ENCODE measurements around the gene AFG1L. TPM values are rescaled to one million over a fixed set of nuclear protein-coding genes. Genes with fewer than 3 reads are reported as not detected.
"Not testable (repeated sequence)": the region's sequence is repeated elsewhere in the genome, so short reads cannot be mapped to it uniquely, and the experiment has no call there.

AFG1L gene
- total RNA-seq, 1 experiment from 2014 or later: 7.9 TPM

- Mint-ChIP-seq H3K4me3 (no peak overlapping the region), H3K9me3 (peaks cover 10% of the 10 kb centered on the region), H3K36me3 (no peaks in the 10 kb centered on the region; the same call in 1 of the 2 replicates), H3K27ac (no peak overlapping the region), H3K4me1 (no peaks in the 10 kb centered on the region), H3K27me3 (ENCODE audit: low read depth) (no peaks in the 10 kb centered on the region)
- no peak for DNase-seq (ENCODE audit: low spot score)
- TF ChIP-seq, protein P1, sequence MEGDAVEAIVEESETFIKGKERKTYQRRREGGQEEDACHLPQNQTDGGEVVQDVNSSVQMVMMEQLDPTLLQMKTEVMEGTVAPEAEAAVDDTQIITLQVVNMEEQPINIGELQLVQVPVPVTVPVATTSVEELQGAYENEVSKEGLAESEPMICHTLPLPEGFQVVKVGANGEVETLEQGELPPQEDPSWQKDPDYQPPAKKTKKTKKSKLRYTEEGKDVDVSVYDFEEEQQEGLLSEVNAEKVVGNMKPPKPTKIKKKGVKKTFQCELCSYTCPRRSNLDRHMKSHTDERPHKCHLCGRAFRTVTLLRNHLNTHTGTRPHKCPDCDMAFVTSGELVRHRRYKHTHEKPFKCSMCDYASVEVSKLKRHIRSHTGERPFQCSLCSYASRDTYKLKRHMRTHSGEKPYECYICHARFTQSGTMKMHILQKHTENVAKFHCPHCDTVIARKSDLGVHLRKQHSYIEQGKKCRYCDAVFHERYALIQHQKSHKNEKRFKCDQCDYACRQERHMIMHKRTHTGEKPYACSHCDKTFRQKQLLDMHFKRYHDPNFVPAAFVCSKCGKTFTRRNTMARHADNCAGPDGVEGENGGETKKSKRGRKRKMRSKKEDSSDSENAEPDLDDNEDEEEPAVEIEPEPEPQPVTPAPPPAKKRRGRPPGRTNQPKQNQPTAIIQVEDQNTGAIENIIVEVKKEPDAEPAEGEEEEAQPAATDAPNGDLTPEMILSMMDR (IDR thresholded peaks at IDR 0.05): no peak
- no peak for TF ChIP-seq ZNF232 (CRISPR knock-in tag; IDR thresholded peaks at IDR 0.05)
- TF ChIP-seq ZNF425 (CRISPR knock-in tag; conservative IDR thresholded peaks at IDR 0.05): no peak
- no peak for TF ChIP-seq FOXK1 (CRISPR knock-in tag; IDR thresholded peaks at IDR 0.05)
- TF ChIP-seq, protein P2, sequence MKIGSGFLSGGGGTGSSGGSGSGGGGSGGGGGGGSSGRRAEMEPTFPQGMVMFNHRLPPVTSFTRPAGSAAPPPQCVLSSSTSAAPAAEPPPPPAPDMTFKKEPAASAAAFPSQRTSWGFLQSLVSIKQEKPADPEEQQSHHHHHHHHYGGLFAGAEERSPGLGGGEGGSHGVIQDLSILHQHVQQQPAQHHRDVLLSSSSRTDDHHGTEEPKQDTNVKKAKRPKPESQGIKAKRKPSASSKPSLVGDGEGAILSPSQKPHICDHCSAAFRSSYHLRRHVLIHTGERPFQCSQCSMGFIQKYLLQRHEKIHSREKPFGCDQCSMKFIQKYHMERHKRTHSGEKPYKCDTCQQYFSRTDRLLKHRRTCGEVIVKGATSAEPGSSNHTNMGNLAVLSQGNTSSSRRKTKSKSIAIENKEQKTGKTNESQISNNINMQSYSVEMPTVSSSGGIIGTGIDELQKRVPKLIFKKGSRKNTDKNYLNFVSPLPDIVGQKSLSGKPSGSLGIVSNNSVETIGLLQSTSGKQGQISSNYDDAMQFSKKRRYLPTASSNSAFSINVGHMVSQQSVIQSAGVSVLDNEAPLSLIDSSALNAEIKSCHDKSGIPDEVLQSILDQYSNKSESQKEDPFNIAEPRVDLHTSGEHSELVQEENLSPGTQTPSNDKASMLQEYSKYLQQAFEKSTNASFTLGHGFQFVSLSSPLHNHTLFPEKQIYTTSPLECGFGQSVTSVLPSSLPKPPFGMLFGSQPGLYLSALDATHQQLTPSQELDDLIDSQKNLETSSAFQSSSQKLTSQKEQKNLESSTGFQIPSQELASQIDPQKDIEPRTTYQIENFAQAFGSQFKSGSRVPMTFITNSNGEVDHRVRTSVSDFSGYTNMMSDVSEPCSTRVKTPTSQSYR (CRISPR knock-in tag; IDR thresholded peaks at IDR 0.05): no peak
- no peak for TF ChIP-seq CREM (CRISPR knock-in tag; IDR thresholded peaks at IDR 0.05)
- no peak for TF ChIP-seq NFYB (CRISPR knock-in tag; conservative IDR thresholded peaks at IDR 0.05; ENCODE audit: low read depth)
- no peak for TF ChIP-seq TCF7 (CRISPR knock-in tag; IDR thresholded peaks at IDR 0.05; ENCODE audit: low read depth)
- TF ChIP-seq, protein P3, sequence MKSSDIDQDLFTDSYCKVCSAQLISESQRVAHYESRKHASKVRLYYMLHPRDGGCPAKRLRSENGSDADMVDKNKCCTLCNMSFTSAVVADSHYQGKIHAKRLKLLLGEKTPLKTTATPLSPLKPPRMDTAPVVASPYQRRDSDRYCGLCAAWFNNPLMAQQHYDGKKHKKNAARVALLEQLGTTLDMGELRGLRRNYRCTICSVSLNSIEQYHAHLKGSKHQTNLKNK (CRISPR knock-in tag; IDR thresholded peaks at IDR 0.05): no peak
- TF ChIP-seq ZNF671 (CRISPR knock-in tag; IDR thresholded peaks at IDR 0.05): no peak
- TF ChIP-seq ZNF423 (CRISPR knock-in tag; IDR thresholded peaks at IDR 0.05): no peak
- no peak for TF ChIP-seq ATF1 (CRISPR knock-in tag; IDR thresholded peaks at IDR 0.05)
- TF ChIP-seq NR3C1 (CRISPR knock-in tag; conservative IDR thresholded peaks at IDR 0.05; ENCODE audit: low read depth): no peak
- TF ChIP-seq IRF2 (CRISPR knock-in tag; IDR thresholded peaks at IDR 0.05; ENCODE audit: borderline replicate concordance, low read depth): no peak
- no peak for TF ChIP-seq ZNF263 (CRISPR knock-in tag; IDR thresholded peaks at IDR 0.05; ENCODE audit: low read depth)
- TF ChIP-seq RELA (CRISPR knock-in tag; IDR thresholded peaks at IDR 0.05; ENCODE audit: borderline replicate concordance): no peak
- POLR2A ChIA-PET: no interaction called here
- CTCF ChIA-PET: no interaction called here
- ATAC-seq: no peak
These were observed 26.0 kb upstream of the AFG1L start for GRCh38 chr6:108268845-108269244.

- H3K9me3 Mint-ChIP-seq; POLR2A ChIA-PET; H3K4me3 Mint-ChIP-seq; CTCF ChIA-PET; H3K36me3 Mint-ChIP-seq; H3K27ac Mint-ChIP-seq; ATAC-seq; H3K4me1 Mint-ChIP-seq; DNase-seq (ENCODE audit: low spot score); H3K27me3 Mint-ChIP-seq (ENCODE audit: low read depth): not testable (repeated sequence)
These were observed 24.9 kb upstream of the AFG1L start for GRCh38 chr6:108269955-108270354.

DNA sequence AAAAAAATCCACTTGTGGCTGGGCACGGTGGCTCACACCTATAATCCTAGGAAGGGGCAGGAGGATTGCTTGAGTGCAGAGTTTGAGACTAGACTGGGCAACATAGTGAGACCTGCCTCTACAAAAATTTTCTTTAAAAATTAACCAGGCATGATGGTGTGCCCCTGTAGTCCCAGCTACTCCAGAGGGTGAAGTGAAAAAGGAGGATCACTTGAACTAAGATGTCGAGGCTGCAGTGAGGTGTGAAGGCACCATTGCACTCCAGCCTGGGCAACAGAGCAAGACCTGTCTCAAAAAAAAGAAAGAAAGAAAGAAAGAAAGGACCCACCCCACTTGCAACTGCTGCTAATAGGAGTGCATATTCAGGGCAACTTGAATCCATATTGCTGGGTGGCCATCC, 20.3 kb upstream of the AFG1L start:
- Mint-ChIP-seq H3K27ac (no peak overlapping the region), H3K9me3 (peaks cover 6% of the 10 kb centered on the region), H3K36me3 (no peaks in the 10 kb centered on the region; the same call in 1 of the 2 replicates), H3K4me3 (no peak overlapping the region), H3K27me3 (ENCODE audit: low read depth) (no peaks in the 10 kb centered on the region), H3K4me1 (peaks cover under 1% of the 10 kb centered on the region)
- DNase-seq (ENCODE audit: low spot score) (no peak), ATAC-seq (no peak)
- POLR2A ChIA-PET: no interaction called here
- CTCF ChIA-PET: interaction anchor here (1.1 kb wide), 1 partner anchor 23 kb away, joined by 4 read pairs; no protein-coding TSS in a partner anchor
- TF ChIP-seq, protein P4, sequence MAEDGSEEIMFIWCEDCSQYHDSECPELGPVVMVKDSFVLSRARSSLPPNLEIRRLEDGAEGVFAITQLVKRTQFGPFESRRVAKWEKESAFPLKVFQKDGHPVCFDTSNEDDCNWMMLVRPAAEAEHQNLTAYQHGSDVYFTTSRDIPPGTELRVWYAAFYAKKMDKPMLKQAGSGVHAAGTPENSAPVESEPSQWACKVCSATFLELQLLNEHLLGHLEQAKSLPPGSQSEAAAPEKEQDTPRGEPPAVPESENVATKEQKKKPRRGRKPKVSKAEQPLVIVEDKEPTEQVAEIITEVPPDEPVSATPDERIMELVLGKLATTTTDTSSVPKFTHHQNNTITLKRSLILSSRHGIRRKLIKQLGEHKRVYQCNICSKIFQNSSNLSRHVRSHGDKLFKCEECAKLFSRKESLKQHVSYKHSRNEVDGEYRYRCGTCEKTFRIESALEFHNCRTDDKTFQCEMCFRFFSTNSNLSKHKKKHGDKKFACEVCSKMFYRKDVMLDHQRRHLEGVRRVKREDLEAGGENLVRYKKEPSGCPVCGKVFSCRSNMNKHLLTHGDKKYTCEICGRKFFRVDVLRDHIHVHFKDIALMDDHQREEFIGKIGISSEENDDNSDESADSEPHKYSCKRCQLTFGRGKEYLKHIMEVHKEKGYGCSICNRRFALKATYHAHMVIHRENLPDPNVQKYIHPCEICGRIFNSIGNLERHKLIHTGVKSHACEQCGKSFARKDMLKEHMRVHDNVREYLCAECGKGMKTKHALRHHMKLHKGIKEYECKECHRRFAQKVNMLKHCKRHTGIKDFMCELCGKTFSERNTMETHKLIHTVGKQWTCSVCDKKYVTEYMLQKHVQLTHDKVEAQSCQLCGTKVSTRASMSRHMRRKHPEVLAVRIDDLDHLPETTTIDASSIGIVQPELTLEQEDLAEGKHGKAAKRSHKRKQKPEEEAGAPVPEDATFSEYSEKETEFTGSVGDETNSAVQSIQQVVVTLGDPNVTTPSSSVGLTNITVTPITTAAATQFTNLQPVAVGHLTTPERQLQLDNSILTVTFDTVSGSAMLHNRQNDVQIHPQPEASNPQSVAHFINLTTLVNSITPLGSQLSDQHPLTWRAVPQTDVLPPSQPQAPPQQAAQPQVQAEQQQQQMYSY (CRISPR knock-in tag; IDR thresholded peaks at IDR 0.05): no peak
- no peak for TF ChIP-seq E2F5 (CRISPR knock-in tag; IDR thresholded peaks at IDR 0.05)
